Psoas muscle (tissue), 8 donors: ENCODE data around the gene ZDHHC7. TPM values are rescaled to one million over a fixed set of nuclear protein-coding genes. Genes with fewer than 3 reads are reported as not detected.
A peak's percentile ranks its signal among the peaks of the same experiment; 100 is the strongest.
"Not testable (repeated sequence)": the region's sequence is repeated elsewhere in the genome, so short reads cannot be mapped to it uniquely, and the experiment has no call there.

ENCODE experiments used
- ATAC-seq, 4 donors: fragments of 200-7000 bp; cut with Tn5 transposase; one replicate each; pipeline ENCODE4 v1.9.1; 2020; ENCODE audit warnings: moderate library complexity in 3 of 4, mild to moderate bottlenecking in 2 of 4
- DNase-seq, 2 donors: peaks; one replicate each; pipeline ENCODE4 v3.0.0-alpha.2; 2020
- H3K27ac ChIP-seq: fragments of 200-600 bp; one replicate; pipeline ENCODE4 v1.8.0; 2022
- H3K27me3 ChIP-seq, 3 donors: fragments of 200-600 bp in 1 of 3; one replicate each; pipeline versions ENCODE4 v1.6.1 to v1.8.0; 2013 to 2022; ENCODE audit warnings: low read length in 2 of 3, mild to moderate bottlenecking in 2 of 3, moderate library complexity in 1 of 3; ENCODE audit not compliant: insufficient read depth in 3 of 3
- H3K36me3 ChIP-seq, 2 donors: fragments of 200-600 bp in 1 of 2; one replicate each; pipeline versions ENCODE4 v1.6.1 to v1.8.0; 2013 to 2022; ENCODE audit warnings: low read depth in 1 of 2, mild to moderate bottlenecking in 1 of 2, moderate library complexity in 1 of 2; ENCODE audit not compliant: insufficient read depth in 1 of 2
- H3K4me1 ChIP-seq: fragments of 200-600 bp; one replicate; pipeline ENCODE4 v1.8.0; 2022
- H3K4me3 ChIP-seq: fragments of 200-600 bp; one replicate; pipeline ENCODE4 v1.8.0; 2022; ENCODE audit warnings: mild to moderate bottlenecking
- H3K9me3 ChIP-seq: fragments of 200-600 bp; one replicate; pipeline ENCODE4 v1.8.0; 2022
- CTCF ChIP-seq: fragments of 200-600 bp; IDR thresholded peaks from one replicate; pipeline ENCODE4 v1.8.0; 2022; ENCODE audit warnings: antibody characterized with exemption
- WGBS, 3 donors: extraction: QIAGEN DNeasy Blood & Tissue Kit; methylation state at CpG; one replicate each; pipeline versions ENCODE4 v1.1.6 to v1.1.7; 2013; 5-methylcytosine and 5-hydroxymethylcytosine counted together
- intact Hi-C, 2 donors: fragments of 100-400 bp; cut with DNase I; formaldehyde crosslinking; loops; one replicate each; pipeline versions ENCODE4 v1.11.0 to v1.14.2; 2022
- polyA plus RNA-seq, 3 donors: library from polyadenylated mRNA; stranded (reverse); fragments of 200-250 nt; gene quantifications; one replicate each; pipeline ENCODE4 v1.2.3, GENCODE V29; 2013
- total RNA-seq, 4 donors: library from RNA; stranded (reverse); fragmentation: NEBNext Ultra II Directional in 2 of 4; extraction: Animal tissue kit (Norgen Biotek cat#: 25700) in 2 of 4; gene quantifications; one replicate each; pipeline versions ENCODE4 v1.2.1 to v1.2.4, GENCODE V29; 2021 to 2023
- donor health status: healthy with polysubstance abuse.
- donor health status: DM: no; HTN: no; CAD: no; lungs with moderate emphysema.
- donor health status: Bipolar disorder and iron deficiency.
- donor health status: healthy.
- donor health status: DM: yes; HTN: yes; CAD: no.
- donor health status: DM: no; HTN: no; CAD: no.
- donor health status: DM: no; HTN: no; CAD: no.
- donor health status: DM: yes; HTN: yes; CAD: no.

ZDHHC7 gene
- total and polyA plus RNA-seq, 7 donors: 19.7 to 96.0 (median 38.0) TPM

DNA sequence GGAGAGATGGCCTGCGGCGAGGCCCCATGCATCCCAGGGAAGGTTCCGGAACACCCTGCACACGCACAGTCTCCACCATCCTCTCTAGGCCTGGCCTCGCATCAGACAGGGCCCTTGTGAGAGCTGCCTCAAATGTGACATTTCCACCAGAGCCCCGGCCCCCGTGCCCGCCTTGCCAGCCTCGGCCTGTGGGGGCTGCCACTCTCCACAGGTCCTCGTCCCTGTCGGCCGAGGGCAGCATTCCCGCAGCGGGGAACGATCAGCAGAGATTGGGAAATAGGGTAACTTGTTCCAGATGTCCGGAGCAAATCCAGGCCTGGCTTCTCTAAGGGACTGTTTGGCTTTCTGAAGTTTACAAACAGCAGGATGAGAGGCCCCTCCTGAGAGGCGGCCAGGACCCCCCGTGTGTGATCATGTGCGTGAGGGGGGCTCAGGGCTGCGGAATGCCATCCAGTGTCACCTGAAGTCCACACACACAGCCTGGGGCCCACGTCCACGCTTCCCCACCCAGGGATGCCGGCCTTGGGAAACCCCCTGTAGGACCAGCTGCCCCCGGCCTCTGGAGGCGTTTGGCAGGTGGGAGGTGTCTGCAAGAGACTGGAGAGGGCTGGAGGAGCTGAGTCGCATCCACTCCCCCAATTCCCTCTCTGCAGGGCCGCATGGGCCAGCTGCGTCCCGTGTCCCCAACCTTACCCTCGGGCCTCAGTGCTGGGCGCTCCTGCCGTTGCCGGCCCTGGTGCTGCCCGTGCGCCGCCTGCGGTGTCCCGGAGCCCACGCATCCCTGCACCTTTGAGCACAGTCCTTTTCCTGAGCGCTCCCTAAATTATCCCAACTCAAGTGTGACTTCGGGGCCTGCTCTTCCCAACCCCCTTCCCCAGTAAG, 70.4 kb downstream of the ZDHHC7 start:
- no peak overlapping the region for H3K27ac ChIP-seq
- no peaks in the 10 kb centered on the region for H3K4me1 ChIP-seq
- ATAC-seq (peak in 2 of 4 donors; percentile 42 to 64), DNase-seq (peak; percentile 43 to 70)
- TF ChIP-seq CTCF: no peak
- H3K9me3 ChIP-seq: no peaks in the 10 kb centered on the region
- H3K27me3 ChIP-seq: no peaks in the 10 kb centered on the region
- WGBS, 3 donors: 74 to 77% (median 77%) methylated on average over 36 to 41 of the region's 41 CpGs
- H3K36me3 ChIP-seq: no peaks in the 10 kb centered on the region
- no peak overlapping the region for H3K4me3 ChIP-seq
- intact Hi-C loops: no loop called here

DNA sequence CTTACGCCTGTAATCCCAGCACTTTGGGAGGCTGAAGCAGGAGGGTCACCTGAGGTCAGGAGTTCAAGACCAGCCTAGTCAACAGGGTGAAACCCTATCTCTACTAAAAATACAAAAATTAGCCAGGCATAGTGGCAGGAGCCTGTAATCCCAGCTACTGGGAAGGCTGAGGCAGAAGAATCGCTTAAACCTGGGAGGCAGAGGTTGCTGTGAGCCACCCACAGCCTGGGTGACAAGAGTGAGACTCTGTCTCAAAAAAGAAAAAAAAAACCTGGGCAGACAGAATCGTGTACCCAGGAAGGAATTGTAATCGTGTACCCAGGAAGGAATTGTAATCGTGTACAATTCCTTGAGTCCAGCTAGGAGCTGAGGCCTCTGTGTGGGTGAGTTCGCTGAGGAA, 72.7 kb downstream of the ZDHHC7 start:
- H3K27me3 ChIP-seq, H3K36me3 ChIP-seq, intact Hi-C loops, H3K9me3 ChIP-seq, ATAC-seq, H3K27ac ChIP-seq, DNase-seq, H3K4me3 ChIP-seq: not testable (repeated sequence)
- 67 to 80% (median 78%) methylated on average over 6 of the region's 6 CpGs for WGBS, 3 donors
- H3K4me1 ChIP-seq: peaks cover 11% of the 10 kb centered on the region

DNA sequence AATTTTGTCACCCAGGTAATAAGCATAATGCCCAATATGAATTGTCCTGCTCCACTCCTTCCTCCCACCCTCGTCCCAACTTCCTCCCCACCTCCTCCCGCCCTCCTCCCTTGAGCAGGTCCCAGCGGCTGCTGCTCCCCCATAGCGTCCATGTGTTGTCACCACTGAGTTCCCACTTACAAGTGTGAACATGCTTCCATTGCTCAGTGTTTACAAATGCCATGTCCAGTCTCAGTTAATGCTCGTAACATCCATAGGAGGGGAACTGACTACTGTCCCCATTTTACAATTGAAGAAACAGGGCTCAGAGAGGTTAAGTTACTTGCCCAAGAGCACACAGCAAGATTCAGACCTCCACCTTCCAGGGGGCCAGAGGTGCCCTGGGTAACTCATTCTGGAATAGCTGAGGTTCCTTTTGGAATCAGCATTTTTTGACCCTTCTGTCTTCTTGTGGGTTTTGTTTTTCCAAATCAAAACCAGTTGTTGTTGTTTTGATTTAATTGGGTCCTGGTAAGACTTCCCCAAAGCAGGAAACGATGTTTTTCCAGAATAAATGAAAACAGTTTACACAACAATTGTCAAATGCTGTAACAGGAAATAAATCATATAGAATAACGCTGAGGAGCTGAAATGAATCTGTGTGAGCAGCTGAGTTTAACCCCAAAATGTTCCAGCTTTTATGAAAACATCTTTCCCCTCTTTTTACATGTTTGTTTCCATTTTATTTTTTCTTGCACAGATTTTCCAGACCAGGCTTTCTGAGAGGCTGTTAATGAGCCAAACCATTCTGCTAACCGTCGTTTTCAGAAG, 73.9 kb downstream of the ZDHHC7 start:
- Histone ChIP-seq H3K4me3 (no peak overlapping the region), H3K27ac (no peak overlapping the region), H3K4me1 (peaks cover 15% of the 10 kb centered on the region), H3K9me3 (no peaks in the 10 kb centered on the region), H3K36me3 (no peaks in the 10 kb centered on the region), H3K27me3 (no peaks in the 10 kb centered on the region)
- intact Hi-C loops: no loop called here
- ATAC-seq (no peak), DNase-seq (no peak)
- WGBS, 3 donors: 76 to 80% (median 79%) methylated on average over 9 of the region's 9 CpGs
- no peak for TF ChIP-seq CTCF

DNA sequence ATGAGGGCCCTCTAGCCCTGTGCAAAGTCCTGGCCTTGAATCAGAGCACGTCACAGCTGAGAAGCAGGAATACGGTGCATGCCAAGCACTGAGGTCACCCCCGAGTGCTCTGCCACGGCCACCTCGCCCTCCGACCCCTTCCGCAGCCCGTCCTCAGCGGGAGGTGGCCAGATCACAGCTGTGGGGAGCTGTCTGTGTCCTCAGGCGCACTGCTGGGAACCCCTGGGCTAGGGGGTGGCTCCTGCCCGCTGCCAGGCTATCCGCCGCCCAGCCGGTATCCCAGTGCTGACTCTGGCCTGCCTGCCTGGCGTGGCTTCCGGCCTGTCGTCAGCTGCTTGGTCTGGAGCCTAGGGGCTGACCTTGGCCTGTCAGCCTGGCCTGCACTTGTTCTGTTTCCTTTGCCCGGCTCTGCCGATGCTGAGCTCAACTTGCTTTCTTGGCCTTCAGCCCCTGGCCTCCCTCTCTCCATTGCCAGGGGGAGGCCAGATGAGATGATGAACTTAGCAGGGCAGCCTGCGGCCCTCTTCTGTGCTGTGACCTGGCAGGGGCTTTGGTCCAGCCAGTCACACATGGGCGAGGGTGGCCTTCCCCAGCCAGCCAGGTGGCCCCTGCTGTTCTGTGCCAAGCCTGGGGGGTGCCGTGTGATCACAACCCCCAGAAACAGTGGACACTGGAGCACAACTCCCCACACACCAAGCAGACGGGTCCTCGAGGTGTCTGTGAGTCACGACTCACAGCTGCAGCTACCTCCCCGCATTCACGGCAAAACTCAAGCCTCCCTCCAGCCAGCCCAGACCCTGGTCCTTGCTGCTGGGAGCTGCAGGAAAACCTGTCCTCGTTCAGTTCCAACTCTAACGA, 77.3 kb downstream of the ZDHHC7 start:
- Histone ChIP-seq H3K4me1 (peaks cover 17% of the 10 kb centered on the region), H3K27ac (peak overlapping the region; percentile 85), H3K36me3 (no peaks in the 10 kb centered on the region), H3K27me3 (no peaks in the 10 kb centered on the region), H3K9me3 (no peaks in the 10 kb centered on the region), H3K4me3 (peak overlapping the region; percentile 42)
- no peak for TF ChIP-seq CTCF
- peak; percentile 89 to 94 for DNase-seq
- WGBS, 3 donors: 20 to 28% (median 26%) methylated on average over 29 of the region's 29 CpGs
- peak; percentile 93 to 98 (median 94) for ATAC-seq
- intact Hi-C loops: no loop called here
